Ovary (tissue), 9 donors: ENCODE data around the gene FOXO6. TPM values are rescaled to one million over a fixed set of nuclear protein-coding genes. Genes with fewer than 3 reads are reported as not detected.

Experiments used
- DNase-seq, 5 donors: peaks; one replicate each; pipeline ENCODE4 v3.0.0-alpha.2; 2019 to 2020
- H3K27ac ChIP-seq, 2 donors: fragments of 200-600 bp; one replicate each; pipeline versions ENCODE4 v1.5.1 to v1.8.0; 2019 to 2022
- H3K27me3 ChIP-seq: fragments of 200-600 bp; one replicate; pipeline ENCODE4 v1.8.0; 2022
- H3K36me3 ChIP-seq: fragments of 200-600 bp; sonication (generic); one replicate; pipeline ENCODE4 v1.5.1; 2019
- H3K4me1 ChIP-seq: one replicate; pipeline ENCODE4 v1.8.1; 2013; ENCODE audit warnings: mild to moderate bottlenecking, moderate library complexity; ENCODE audit not compliant: insufficient read depth
- H3K4me3 ChIP-seq: fragments of 200-600 bp; sonication (generic); one replicate; pipeline ENCODE4 v1.5.1; 2017
- H3K9me3 ChIP-seq, 2 donors: fragments of 200-600 bp in 1 of 2; sonication (generic) in 1 of 2; one replicate each; pipeline versions ENCODE4 v1.5.1 to v1.8.1; 2013 to 2019; ENCODE audit warnings: mild to moderate bottlenecking in 1 of 2, moderate library complexity in 1 of 2
- CTCF ChIP-seq, 3 donors: fragments of 450-650 bp in 2 of 3; fragments of 200-600 bp in 1 of 3; IDR thresholded peaks; one replicate each; pipeline versions ENCODE4 v1.5.1 to v1.8.0; 2016 to 2022; ENCODE audit warnings: antibody characterized with exemption in 3 of 3, mild to moderate bottlenecking in 1 of 3
- EP300 ChIP-seq: sonication (generic); formaldehyde crosslinking; IDR thresholded peaks from one replicate; pipeline ENCODE4 v1.6.1; 2017; ENCODE audit warnings: antibody characterized with exemption
- POLR2A ChIP-seq: fragments of 450-650 bp; IDR thresholded peaks from one replicate; pipeline ENCODE4 v1.6.1; 2017; ENCODE audit warnings: antibody characterized with exemption, mild to moderate bottlenecking, moderate library complexity
- WGBS, 3 donors: extraction: QIAGEN DNeasy Blood & Tissue Kit in 1 of 3; methylation state at CpG; one replicate each; pipeline versions ENCODE4 v1.1.5 to v1.1.7; 2013 to 2017; 5-methylcytosine and 5-hydroxymethylcytosine counted together
- intact Hi-C, 4 donors: fragments of 100-400 bp; cut with DNase I; formaldehyde crosslinking; loops; one replicate each; pipeline versions ENCODE4 v1.11.0 to v1.15.1; 2022 to 2023
- polyA plus RNA-seq, 2 donors: library from polyadenylated mRNA; stranded (reverse); fragments of 200-250 nt in 1 of 2; fragments of 350-450 nt in 1 of 2; fragmentation: Illumina TruSeq in 1 of 2; extraction: RNeasy Lipid Tissue Mini Kit (QIAGEN cat#74804) in 1 of 2; gene quantifications; one replicate each; pipeline ENCODE4 v1.2.3, GENCODE V29; 2013 to 2014
- total RNA-seq, 7 donors: library from RNA; depleted of rRNA in 2 of 7; stranded (reverse); fragments of >200 nt in 2 of 7; fragmentation: NEBNext Ultra II Directional in 3 of 7; extraction: Animal tissue kit (Norgen Biotek cat#: 25700) in 3 of 7; gene quantifications; one replicate each; pipeline versions ENCODE4 v1.1.0 to v1.2.4, GENCODE V29; 2016 to 2023
- donor health status: DM: no; HTN: no; CAD: no; lungs with moderate emphysema.
- donor health status: DM: no; HTN: no; CAD: no.
- donor health status: Bipolar disorder and iron deficiency.
- donor health status: DM: yes; HTN: yes; CAD: no.
- donor health status: DM: no; HTN: no; CAD: no.
- donor health status: DM: yes; HTN: yes; CAD: no.

Gene FOXO6
- total and polyA plus RNA-seq, 9 donors, result 0.90 to 18.9 (median 6.1) TPM

GRCh38 chr1:41356752-41357151 is 4.5 kb upstream of the FOXO6 start:
- TF ChIP-seq POLR2A, result no peak
- TF ChIP-seq EP300, result no peak
- TF ChIP-seq CTCF (IDR thresholded peaks at IDR 0.05), result no peak
- H3K36me3 ChIP-seq, result no peaks in the 10 kb centered on the region
- no peaks in the 10 kb centered on the region for H3K9me3 ChIP-seq
- 89 to 98% (median 94%) methylated on average over 4 of the region's 4 CpGs for whole genome bisulfite sequencing, 3 donors
- no peak overlapping the region for H3K27ac ChIP-seq
- no peak for DNase-seq
- intact Hi-C loops, result no loop called here
- no peak overlapping the region for H3K4me3 ChIP-seq
- peaks cover 2% of the 10 kb centered on the region for H3K4me1 ChIP-seq
- no peaks in the 10 kb centered on the region for H3K27me3 ChIP-seq

GRCh38 chr1:41357451-41358101 is 3.7 kb upstream of the FOXO6 start:
- Histone ChIP-seq H3K27me3 (no peaks in the 10 kb centered on the region), H3K36me3 (no peaks in the 10 kb centered on the region), H3K9me3 (no peaks in the 10 kb centered on the region), H3K4me3 (no peak overlapping the region), H3K4me1 (peaks cover 5% of the 10 kb centered on the region), H3K27ac (no peak overlapping the region)
- DNase-seq, result peak in 1 of 5 donors; percentile 7
- intact Hi-C loops, result no loop called here
- TF ChIP-seq POLR2A, result no peak
- no peak for TF ChIP-seq CTCF (IDR thresholded peaks at IDR 0.05)
- no peak for TF ChIP-seq EP300
- WGBS, 3 donors, result 56 to 61% (median 60%) methylated on average over 6 of the region's 6 CpGs

DNA sequence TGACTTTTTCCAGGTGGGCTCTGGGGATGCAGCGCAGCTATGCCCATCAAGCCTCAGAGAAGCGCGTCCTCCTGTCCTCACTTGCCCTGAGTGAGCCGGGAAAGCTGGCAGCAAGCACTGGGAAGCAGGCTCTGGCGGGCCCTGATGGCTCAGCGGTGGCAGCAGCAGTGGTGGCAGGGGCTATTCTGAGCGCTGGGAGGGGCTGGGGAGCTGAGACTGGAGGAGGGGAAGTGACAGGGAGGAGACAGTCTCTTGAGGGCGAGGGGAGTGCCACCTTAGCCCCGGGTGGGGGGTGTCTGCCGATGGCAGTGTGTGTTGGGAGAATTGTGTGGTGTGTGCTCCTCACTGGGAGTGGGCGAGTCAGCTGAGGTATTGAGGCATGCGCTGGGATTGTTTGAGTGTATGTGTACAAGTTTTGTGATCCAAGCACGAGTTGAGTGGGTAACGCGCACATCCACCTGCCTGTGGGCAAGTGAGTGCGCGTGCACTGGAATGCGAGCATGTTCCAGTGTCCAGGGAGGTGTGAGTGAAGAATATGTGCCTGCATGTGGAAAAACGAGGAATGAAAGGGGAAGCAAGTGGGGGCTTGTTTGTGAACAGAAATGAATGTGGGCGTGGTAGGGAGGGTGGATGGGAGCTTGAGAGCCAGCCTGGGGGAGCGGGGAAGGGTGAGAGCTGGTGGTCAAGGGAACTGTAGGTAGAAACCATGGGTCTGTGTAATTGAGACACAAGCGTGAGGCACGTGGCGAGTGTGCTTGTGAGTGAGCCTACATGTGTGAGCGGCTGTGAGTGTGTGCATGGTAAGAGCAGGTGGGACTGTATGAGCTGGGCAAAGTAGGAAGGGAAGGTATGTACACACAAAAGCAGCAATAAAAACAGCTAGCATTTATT is 2.9 kb upstream of the FOXO6 start:
- no peak overlapping the region for H3K27ac ChIP-seq
- no peak overlapping the region for H3K4me3 ChIP-seq
- peak in 2 of 5 donors; percentile 15 to 29 for DNase-seq
- no peak for TF ChIP-seq POLR2A
- no peaks in the 10 kb centered on the region for H3K27me3 ChIP-seq
- H3K36me3 ChIP-seq, result no peaks in the 10 kb centered on the region
- 68 to 73% (median 73%) methylated on average over 25 of the region's 25 CpGs for WGBS, 3 donors
- intact Hi-C loops, result no loop called here
- H3K9me3 ChIP-seq, result no peaks in the 10 kb centered on the region
- H3K4me1 ChIP-seq, result peaks cover 6% of the 10 kb centered on the region

DNA sequence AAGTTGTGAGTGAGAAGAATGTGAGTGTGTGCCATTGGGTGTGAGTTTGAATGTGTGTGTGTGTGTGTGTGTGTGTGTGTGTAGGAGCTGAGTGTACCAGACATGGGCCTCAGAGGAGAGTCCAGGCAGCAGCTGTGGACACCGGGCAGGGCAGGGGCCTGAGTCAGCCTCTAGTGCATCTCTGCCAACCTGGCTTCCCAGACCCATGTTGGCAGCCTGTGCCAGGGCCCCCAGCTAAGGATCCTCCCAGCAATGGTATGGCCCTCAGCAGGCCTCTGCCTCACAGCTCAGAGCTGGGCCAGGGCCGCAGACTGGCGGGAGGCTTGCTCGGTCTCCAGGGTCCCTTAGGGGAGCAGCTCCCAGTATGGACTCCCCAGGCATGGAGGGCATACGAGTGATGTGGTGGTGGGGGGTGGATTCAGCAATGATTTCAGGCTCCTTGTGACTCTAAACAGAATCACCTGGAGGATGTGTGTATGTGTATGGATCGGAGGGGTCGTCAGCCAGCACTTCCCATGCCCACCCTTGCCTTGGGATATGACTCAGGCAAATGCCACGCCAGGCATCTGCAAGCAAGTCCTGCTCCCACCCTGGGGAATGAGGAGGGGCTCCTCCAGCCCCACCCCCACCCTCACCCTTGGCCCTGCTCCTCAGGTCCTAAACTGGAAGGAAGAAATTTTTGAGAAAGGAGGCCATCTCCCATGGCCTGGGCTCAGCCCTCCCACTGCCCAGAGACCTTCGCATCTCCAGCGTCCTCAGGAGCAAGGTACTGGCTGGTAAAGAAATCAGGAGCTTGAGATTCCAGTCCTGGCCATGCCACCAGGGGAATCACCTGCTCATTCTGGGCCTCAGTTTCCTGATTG is 1.8 kb upstream of the FOXO6 start:
- DNase-seq, result peak in 2 of 5 donors; percentile 11 to 36
- no peak overlapping the region for H3K4me3 ChIP-seq
- H3K27ac ChIP-seq, result no peak overlapping the region
- no peaks in the 10 kb centered on the region for H3K27me3 ChIP-seq
- no peak for TF ChIP-seq CTCF (IDR thresholded peaks at IDR 0.05)
- TF ChIP-seq EP300, result no peak
- TF ChIP-seq POLR2A, result no peak
- H3K4me1 ChIP-seq, result peaks cover 6% of the 10 kb centered on the region
- H3K9me3 ChIP-seq, result no peaks in the 10 kb centered on the region
- no peaks in the 10 kb centered on the region for H3K36me3 ChIP-seq
- intact Hi-C loops, result loop anchor here in 1 of 4 donors (5.0 kb wide), 1 partner anchor 53 kb away; no protein-coding TSS in a partner anchor
- WGBS, 3 donors, result 84 to 89% (median 86%) methylated on average over 10 of the region's 10 CpGs
